ENCODE measurements around the gene LRRC2.

Gene LRRC2

GRCh38 chr3:46468753-46469600 is 97.1 kb downstream of the LRRC2 start:
- TF ChIP-seq GABPA (IDR thresholded peaks at IDR 0.05; ENCODE audit: low read depth) (no peak), REST (IDR thresholded peaks at IDR 0.05; ENCODE audit: insufficient replicate concordance, low read depth) (no peak), SPI1 (IDR thresholded peaks at IDR 0.05; ENCODE audit: borderline replicate concordance, low read depth) (no peak), POLR2AphosphoS5 (IDR thresholded peaks at IDR 0.05; ENCODE audit: low read depth) (no peak), CTCF (IDR thresholded peaks at IDR 0.05; ENCODE audit: insufficient read depth, low read length) (no peak)
- DNase-seq (ENCODE audit: low read depth in 1 of 2, low spot score in 1 of 2), result no peak
- Histone ChIP-seq H3K27me3 (ENCODE audit: insufficient read depth, poor library complexity, severe bottlenecking) (no peaks in the 10 kb centered on the region), H3K27ac (replicated peaks) (peak overlapping the region; percentile 42), H3K4me3 (replicated peaks; ENCODE audit: insufficient read depth, low read length) (no peak overlapping the region)

GRCh38 chr3:46467562-46467961 is 98.5 kb downstream of the LRRC2 start:
- no peak for TF ChIP-seq GABPA (IDR thresholded peaks at IDR 0.05; ENCODE audit: low read depth)
- TF ChIP-seq REST (IDR thresholded peaks at IDR 0.05; ENCODE audit: insufficient replicate concordance, low read depth), result no peak
- no peak for TF ChIP-seq POLR2AphosphoS5 (IDR thresholded peaks at IDR 0.05; ENCODE audit: low read depth)
- TF ChIP-seq CTCF (IDR thresholded peaks at IDR 0.05; ENCODE audit: insufficient read depth, low read length), result no peak
- TF ChIP-seq SPI1 (IDR thresholded peaks at IDR 0.05; ENCODE audit: borderline replicate concordance, low read depth), result no peak
- no peak overlapping the region for H3K27ac ChIP-seq (replicated peaks)
- peaks cover 2% of the 10 kb centered on the region for H3K27me3 ChIP-seq (ENCODE audit: insufficient read depth, poor library complexity, severe bottlenecking)

GRCh38 chr3:46466871-46467403 is 99.2 kb downstream of the LRRC2 start:
- DNase-seq (ENCODE audit: low read depth in 1 of 2, low spot score in 1 of 2), result no peak
- Histone ChIP-seq H3K4me3 (replicated peaks; ENCODE audit: insufficient read depth, low read length) (no peak overlapping the region), H3K27ac (replicated peaks) (peak overlapping the region; percentile 45), H3K27me3 (ENCODE audit: insufficient read depth, poor library complexity, severe bottlenecking) (peaks cover 2% of the 10 kb centered on the region)
- TF ChIP-seq CTCF (IDR thresholded peaks at IDR 0.05; ENCODE audit: insufficient read depth, low read length) (no peak), REST (IDR thresholded peaks at IDR 0.05; ENCODE audit: insufficient replicate concordance, low read depth) (no peak), SPI1 (IDR thresholded peaks at IDR 0.05; ENCODE audit: borderline replicate concordance, low read depth) (no peak), POLR2AphosphoS5 (IDR thresholded peaks at IDR 0.05; ENCODE audit: low read depth) (no peak), GABPA (IDR thresholded peaks at IDR 0.05; ENCODE audit: low read depth) (no peak)

More at GRCh38 chr3:46467562-46467961, 98.5 kb downstream of the LRRC2 start:
- no peak overlapping the region for H3K4me3 ChIP-seq (replicated peaks; ENCODE audit: insufficient read depth, low read length)
- no peak for DNase-seq (ENCODE audit: low read depth in 1 of 2, low spot score in 1 of 2)

Data from HL-60 (cell line).